ENCODE results near the gene FHOD1. TPM values are rescaled to one million over a fixed set of nuclear protein-coding genes. Genes with fewer than 3 reads are reported as not detected.

FHOD1 gene
- total RNA-seq, 1 experiment from 2014 or later = 37.2 TPM

DNA sequence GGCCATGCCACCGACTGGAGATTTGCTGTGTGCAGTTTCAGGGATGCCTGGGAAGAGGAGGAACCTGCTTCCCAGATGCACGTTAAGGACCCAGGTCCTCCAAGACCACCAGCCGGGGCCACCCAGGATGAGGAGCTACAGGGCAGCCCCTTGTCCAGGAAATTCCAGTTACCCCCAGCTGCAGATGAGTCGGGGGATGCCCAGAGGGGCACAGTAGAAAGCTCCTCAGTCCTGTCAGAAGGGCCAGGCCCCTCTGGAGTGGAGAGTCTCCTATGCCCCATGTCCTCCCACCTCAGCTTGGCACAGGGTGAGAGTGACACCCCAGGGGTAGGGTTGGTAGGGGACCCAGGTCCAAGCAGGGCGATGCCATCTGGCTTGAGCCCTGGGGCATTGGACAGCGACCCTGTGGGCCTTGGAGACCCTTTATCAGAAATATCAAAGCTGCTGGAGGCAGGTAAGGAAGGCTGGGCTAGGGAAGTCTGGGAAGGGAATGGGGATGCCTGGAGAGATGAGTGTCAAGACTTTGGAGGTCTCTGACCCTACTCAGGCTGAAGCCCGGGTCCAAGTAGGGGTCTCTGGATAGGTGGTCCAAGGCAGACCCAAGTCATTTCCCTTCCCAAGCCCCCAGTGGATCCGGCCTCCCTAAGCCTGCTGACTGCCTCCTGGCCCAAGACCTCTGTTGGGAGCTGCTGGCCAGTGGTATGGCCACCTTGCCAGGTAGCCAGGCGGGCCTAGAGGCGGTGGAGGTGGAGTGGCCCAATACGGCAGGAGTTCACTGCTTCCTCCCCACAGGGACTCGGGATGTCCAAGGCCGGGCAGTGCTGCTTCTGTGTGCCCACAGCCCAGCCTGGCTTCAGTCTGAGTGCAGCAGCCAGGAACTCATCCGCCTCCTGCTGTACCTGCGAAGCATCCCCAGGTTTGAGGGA is 33.1 kb upstream of the FHOD1 start:
- BruUV-seq (replicated peaks) = no TSS peak
- H3K27ac Mint-ChIP-seq (ENCODE audit: unreplicated experiment) = no peak overlapping the region
- intact Hi-C loops (cut with micrococcal nuclease; ENCODE audit: unreplicated experiment) = no loop called here

DNA sequence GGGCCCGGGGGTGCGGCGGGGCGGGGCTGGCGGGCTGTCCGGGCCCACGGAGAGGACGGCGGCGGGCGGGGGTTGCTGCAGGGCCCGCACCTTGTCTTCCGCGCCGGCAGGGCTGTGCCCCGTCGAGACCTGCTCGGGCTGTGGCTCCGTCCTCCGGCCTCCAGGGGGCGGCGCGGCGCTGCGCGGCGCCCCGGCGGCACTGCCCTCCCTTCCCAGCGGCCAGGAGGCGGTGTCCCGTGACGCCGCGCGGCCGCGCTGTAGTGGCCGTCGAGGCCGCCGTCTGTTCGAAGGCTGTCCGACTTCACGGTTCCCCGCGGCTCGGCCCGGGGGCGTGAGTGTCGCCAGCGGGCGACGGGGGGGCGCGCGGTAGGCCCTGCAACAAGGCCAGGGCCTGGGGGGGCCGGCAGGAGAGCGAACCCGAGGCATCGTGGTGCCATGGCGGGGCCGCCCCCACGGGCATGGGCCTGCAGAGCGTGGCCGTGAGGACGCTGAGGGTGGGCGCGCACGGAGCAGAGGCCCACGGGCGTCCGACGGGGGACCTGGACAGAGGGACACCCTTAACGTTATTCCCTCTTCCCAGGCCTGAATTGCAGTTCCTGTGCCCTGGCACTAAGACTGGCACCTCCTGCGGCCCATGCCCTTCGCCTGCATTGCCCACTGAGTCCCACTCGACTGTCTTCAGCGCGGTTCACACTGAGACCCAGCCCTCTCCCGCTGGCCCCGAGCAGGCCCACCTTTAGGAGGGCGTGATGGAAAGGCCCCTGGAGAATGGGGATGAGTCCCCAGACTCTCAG is 32.2 kb upstream of the FHOD1 start, which contains the start of gene PLEKHG4:
PLEKHG4 (plus strand) TSS at position 237 of the 794 bp plus-strand sequence; CDS start at position 750, 513 bp downstream.
- Mint-ChIP-seq H3K9me3 (ENCODE audit: low read depth, unreplicated experiment) (no peaks in the 10 kb centered on the region), H3K27ac (ENCODE audit: unreplicated experiment) (peak within 1 kb of the TSS; percentile 51), H3K27me3 (ENCODE audit: unreplicated experiment) (peaks cover 10% of the 10 kb centered on the region), H3K4me3 (ENCODE audit: low read depth, unreplicated experiment) (peak within 1 kb of the TSS; percentile 70), H3K36me3 (ENCODE audit: insufficient read depth, unreplicated experiment) (peaks cover 34% of the 10 kb centered on the region), H3K4me1 (ENCODE audit: low read depth, unreplicated experiment) (peaks cover 28% of the 10 kb centered on the region)
- intact Hi-C loops (cut with micrococcal nuclease; ENCODE audit: unreplicated experiment) = no loop called here
- TF ChIP-seq, protein P1, sequence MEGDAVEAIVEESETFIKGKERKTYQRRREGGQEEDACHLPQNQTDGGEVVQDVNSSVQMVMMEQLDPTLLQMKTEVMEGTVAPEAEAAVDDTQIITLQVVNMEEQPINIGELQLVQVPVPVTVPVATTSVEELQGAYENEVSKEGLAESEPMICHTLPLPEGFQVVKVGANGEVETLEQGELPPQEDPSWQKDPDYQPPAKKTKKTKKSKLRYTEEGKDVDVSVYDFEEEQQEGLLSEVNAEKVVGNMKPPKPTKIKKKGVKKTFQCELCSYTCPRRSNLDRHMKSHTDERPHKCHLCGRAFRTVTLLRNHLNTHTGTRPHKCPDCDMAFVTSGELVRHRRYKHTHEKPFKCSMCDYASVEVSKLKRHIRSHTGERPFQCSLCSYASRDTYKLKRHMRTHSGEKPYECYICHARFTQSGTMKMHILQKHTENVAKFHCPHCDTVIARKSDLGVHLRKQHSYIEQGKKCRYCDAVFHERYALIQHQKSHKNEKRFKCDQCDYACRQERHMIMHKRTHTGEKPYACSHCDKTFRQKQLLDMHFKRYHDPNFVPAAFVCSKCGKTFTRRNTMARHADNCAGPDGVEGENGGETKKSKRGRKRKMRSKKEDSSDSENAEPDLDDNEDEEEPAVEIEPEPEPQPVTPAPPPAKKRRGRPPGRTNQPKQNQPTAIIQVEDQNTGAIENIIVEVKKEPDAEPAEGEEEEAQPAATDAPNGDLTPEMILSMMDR (IDR thresholded peaks at IDR 0.05; ENCODE audit: unreplicated experiment) = peak; percentile 94
- CTCF ChIA-PET = interaction anchor here (0.6 to 2.3 kb wide), 3 partner anchors 19 to 325 kb away, joined by 4 to 18 read pairs (median 6); no protein-coding TSS in a partner anchor
- no TSS peak for BruUV-seq (replicated peaks)
- peak; percentile 87 for DNase-seq

More for the DNA sequence above, 33.1 kb upstream of the FHOD1 start:
- H3K4me1 Mint-ChIP-seq (ENCODE audit: low read depth, unreplicated experiment) = peaks cover 28% of the 10 kb centered on the region
- H3K9me3 Mint-ChIP-seq (ENCODE audit: low read depth, unreplicated experiment) = no peaks in the 10 kb centered on the region
- H3K27me3 Mint-ChIP-seq (ENCODE audit: unreplicated experiment) = peaks cover 10% of the 10 kb centered on the region
- DNase-seq = no peak
- CTCF ChIA-PET = interaction anchor here (0.6 to 1.4 kb wide), 4 partner anchors 108 to 245 kb away, joined by 3 to 12 read pairs (median 6); partner anchors contain the start of gene TPPP3
- H3K36me3 Mint-ChIP-seq (ENCODE audit: insufficient read depth, unreplicated experiment) = peaks cover 31% of the 10 kb centered on the region
- TF ChIP-seq, protein P1 (IDR thresholded peaks at IDR 0.05; ENCODE audit: unreplicated experiment) = no peak
- H3K4me3 Mint-ChIP-seq (ENCODE audit: low read depth, unreplicated experiment) = peak overlapping the region; percentile 70

DNA sequence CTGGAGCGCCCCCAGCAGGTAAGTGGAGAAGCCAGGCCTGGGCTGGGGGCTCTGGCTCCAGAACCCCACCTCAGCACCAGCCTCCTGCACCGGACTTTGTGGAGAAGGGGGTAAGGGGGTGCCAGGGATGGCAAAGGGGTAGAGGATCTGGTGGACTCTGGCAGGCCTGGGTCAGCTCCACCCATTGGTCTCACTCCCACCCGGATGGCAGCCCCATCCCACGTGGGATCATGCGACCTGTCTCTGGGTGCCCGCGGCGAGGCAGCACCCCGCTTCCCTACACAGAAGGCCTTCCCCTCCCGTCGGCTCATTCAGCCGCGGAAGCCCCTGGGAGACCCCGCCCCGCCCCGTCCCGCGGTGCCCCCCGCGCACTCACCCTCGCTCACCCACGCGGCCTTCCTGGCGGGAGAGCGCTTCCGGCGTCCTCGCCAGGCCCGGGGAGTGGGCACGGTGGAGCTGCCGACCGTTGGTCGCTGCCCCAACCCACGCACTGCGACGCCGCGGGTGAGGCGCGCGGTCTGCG is 31.6 kb upstream of the FHOD1 start:
- Mint-ChIP-seq H3K4me3 (ENCODE audit: low read depth, unreplicated experiment) (peak overlapping the region; percentile 70), H3K36me3 (ENCODE audit: insufficient read depth, unreplicated experiment) (peaks cover 34% of the 10 kb centered on the region), H3K27me3 (ENCODE audit: unreplicated experiment) (peaks cover 5% of the 10 kb centered on the region), H3K9me3 (ENCODE audit: low read depth, unreplicated experiment) (no peaks in the 10 kb centered on the region), H3K27ac (ENCODE audit: unreplicated experiment) (peak overlapping the region; percentile 51), H3K4me1 (ENCODE audit: low read depth, unreplicated experiment) (peaks cover 25% of the 10 kb centered on the region)
- CTCF ChIA-PET = interaction anchor here (1.2 to 2.3 kb wide), 4 partner anchors 11 to 325 kb away, joined by 4 to 18 read pairs (median 10); partner anchors contain the start of gene FHOD1
- peak; percentile 34 for DNase-seq
- TF ChIP-seq, protein P1 (IDR thresholded peaks at IDR 0.05; ENCODE audit: unreplicated experiment) = no peak
- no TSS peak for BruUV-seq (replicated peaks)
- intact Hi-C loops (cut with micrococcal nuclease; ENCODE audit: unreplicated experiment) = no loop called here
